Suprapubic skin (tissue), 3 donors: Measurements from ENCODE around the gene PSMF1.

Experiments
- POLR2AphosphoS5 ChIP-seq, 3 donors: sonication (generic); formaldehyde crosslinking; IDR thresholded peaks; one replicate each; pipeline ENCODE4 v1.6.1; 2017; ENCODE audit warnings: antibody characterized with exemption in 3 of 3
- TF ChIP-seq, protein P1 (sequence below), 2 donors: fragments of 200-600 bp in 1 of 2; fragments of 450-650 bp in 1 of 2; sonication (generic) in 1 of 2; IDR thresholded peaks; one replicate each; pipeline ENCODE4 v1.5.1; 2016 to 2019; ENCODE audit warnings: antibody characterized with exemption in 2 of 2, mild to moderate bottlenecking in 1 of 2, moderate library complexity in 1 of 2

DNA sequence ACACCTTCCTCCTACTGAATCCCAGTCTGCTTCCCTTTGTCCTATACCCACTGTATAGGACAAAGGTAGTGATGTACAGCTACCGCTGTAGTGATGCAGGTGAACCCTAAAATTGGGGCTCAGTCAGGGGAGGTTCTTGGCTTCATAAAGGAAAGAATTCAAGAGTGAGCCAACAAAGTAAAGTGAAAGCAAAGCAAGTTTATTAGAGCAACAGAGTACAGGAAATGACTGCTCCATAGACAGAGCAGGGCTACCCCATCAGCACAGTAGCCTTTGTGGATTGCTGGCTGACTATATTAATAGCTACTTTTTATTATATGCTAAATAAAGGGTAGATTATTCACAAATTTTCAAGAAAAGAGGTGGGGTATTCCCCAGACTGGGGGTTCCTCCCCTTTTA, 81.6 kb downstream of the PSMF1 start:
- TF ChIP-seq, protein P1, sequence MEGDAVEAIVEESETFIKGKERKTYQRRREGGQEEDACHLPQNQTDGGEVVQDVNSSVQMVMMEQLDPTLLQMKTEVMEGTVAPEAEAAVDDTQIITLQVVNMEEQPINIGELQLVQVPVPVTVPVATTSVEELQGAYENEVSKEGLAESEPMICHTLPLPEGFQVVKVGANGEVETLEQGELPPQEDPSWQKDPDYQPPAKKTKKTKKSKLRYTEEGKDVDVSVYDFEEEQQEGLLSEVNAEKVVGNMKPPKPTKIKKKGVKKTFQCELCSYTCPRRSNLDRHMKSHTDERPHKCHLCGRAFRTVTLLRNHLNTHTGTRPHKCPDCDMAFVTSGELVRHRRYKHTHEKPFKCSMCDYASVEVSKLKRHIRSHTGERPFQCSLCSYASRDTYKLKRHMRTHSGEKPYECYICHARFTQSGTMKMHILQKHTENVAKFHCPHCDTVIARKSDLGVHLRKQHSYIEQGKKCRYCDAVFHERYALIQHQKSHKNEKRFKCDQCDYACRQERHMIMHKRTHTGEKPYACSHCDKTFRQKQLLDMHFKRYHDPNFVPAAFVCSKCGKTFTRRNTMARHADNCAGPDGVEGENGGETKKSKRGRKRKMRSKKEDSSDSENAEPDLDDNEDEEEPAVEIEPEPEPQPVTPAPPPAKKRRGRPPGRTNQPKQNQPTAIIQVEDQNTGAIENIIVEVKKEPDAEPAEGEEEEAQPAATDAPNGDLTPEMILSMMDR (IDR thresholded peaks at IDR 0.05) = no peak
- no peak for TF ChIP-seq POLR2AphosphoS5 (IDR thresholded peaks at IDR 0.05)
